Nephron (organoid): Measurements from ENCODE around the gene EIF4ENIF1.
A peak's percentile ranks its signal among the peaks of the same experiment; 100 is the strongest.
"Not testable (repeated sequence)": the region's sequence is repeated elsewhere in the genome, so short reads cannot be mapped to it uniquely, and the experiment has no call there.

Experiments used
- H3K27ac Mint-ChIP-seq, 3 experiments: 2 replicates each; pipeline ENCODE4 v1.8.0; 2020; ENCODE audit warnings: mixed read lengths in 3 of 3, mild to moderate bottlenecking in 2 of 3, moderate library complexity in 1 of 3
- H3K27me3 Mint-ChIP-seq: 2 replicates; pipeline ENCODE4 v1.8.0; 2021; ENCODE audit warnings: low read depth, mild to moderate bottlenecking, moderate library complexity, mixed read lengths
- H3K36me3 Mint-ChIP-seq: 2 replicates; pipeline ENCODE4 v1.8.0; 2020; ENCODE audit warnings: low read depth, mixed read lengths
- H3K4me1 Mint-ChIP-seq: 2 replicates; pipeline ENCODE4 v1.8.0; 2020; ENCODE audit warnings: mixed read lengths
- H3K4me3 Mint-ChIP-seq, 3 experiments: 2 replicates each; pipeline ENCODE4 v1.8.0; 2020; ENCODE audit warnings: mild to moderate bottlenecking in 3 of 3, mixed read lengths in 3 of 3, moderate library complexity in 2 of 3
- H3K9me3 Mint-ChIP-seq: 2 replicates; pipeline ENCODE4 v1.8.0; 2020; ENCODE audit warnings: mixed read lengths
- CTCF ChIP-seq, 3 experiments: fragments of 200-600 bp; sonication (generic); IDR thresholded peaks; one replicate each; pipeline ENCODE4 v1.5.0; 2021; ENCODE audit warnings: antibody characterized with exemption in 3 of 3; ENCODE audit not compliant: unreplicated experiment in 3 of 3

Gene EIF4ENIF1

GRCh38 chr22:31488988-31489617 is 539 bp downstream of the EIF4ENIF1 start:
- Mint-ChIP-seq H3K4me3 (peak overlapping the region; percentile 81 to 94 (median 91)), H3K27ac (peak overlapping the region; percentile 95 to 98 (median 97)), H3K27me3 (no peaks in the 10 kb centered on the region), H3K9me3 (no peaks in the 10 kb centered on the region), H3K36me3 (peaks cover 28% of the 10 kb centered on the region), H3K4me1 (peaks cover 23% of the 10 kb centered on the region)
- TF ChIP-seq CTCF (IDR thresholded peaks at IDR 0.05; ENCODE audit: unreplicated experiment in 3 of 3): no peak

- Mint-ChIP-seq H3K36me3 (peaks cover 35% of the 10 kb centered on the region), H3K4me3 (peak overlapping the region; percentile 81 to 94 (median 91)), H3K9me3 (no peaks in the 10 kb centered on the region), H3K4me1 (peaks cover 20% of the 10 kb centered on the region), H3K27me3 (no peaks in the 10 kb centered on the region), H3K27ac (peak overlapping the region; percentile 94 to 97 (median 95))
- TF ChIP-seq CTCF (IDR thresholded peaks at IDR 0.05; ENCODE audit: unreplicated experiment in 3 of 3): no peak
Measured at GRCh38 chr22:31488346-31488883, 1.2 kb downstream of the EIF4ENIF1 start.

GRCh38 chr22:31486951-31487350 is 2.7 kb downstream of the EIF4ENIF1 start:
- TF ChIP-seq CTCF (IDR thresholded peaks at IDR 0.05; ENCODE audit: unreplicated experiment in 3 of 3): no peak
- no peak overlapping the region for H3K27ac Mint-ChIP-seq
- H3K4me1 Mint-ChIP-seq: peaks cover 19% of the 10 kb centered on the region
- H3K36me3 Mint-ChIP-seq: peaks cover 48% of the 10 kb centered on the region
- H3K27me3 Mint-ChIP-seq: no peaks in the 10 kb centered on the region
- H3K4me3 Mint-ChIP-seq: peak overlapping the region; percentile 44 to 74 (median 51)
- no peaks in the 10 kb centered on the region for H3K9me3 Mint-ChIP-seq

GRCh38 chr22:31486369-31486768 is 3.3 kb downstream of the EIF4ENIF1 start:
- H3K27me3 Mint-ChIP-seq, H3K9me3 Mint-ChIP-seq, H3K27ac Mint-ChIP-seq: not testable (repeated sequence)
- peaks cover 54% of the 10 kb centered on the region for H3K36me3 Mint-ChIP-seq
- peaks cover 19% of the 10 kb centered on the region for H3K4me1 Mint-ChIP-seq
- peak overlapping the region in 1 of 3 experiments; percentile 74 for H3K4me3 Mint-ChIP-seq

- not testable (repeated sequence) for H3K27me3 Mint-ChIP-seq, H3K4me3 Mint-ChIP-seq, H3K9me3 Mint-ChIP-seq, H3K4me1 Mint-ChIP-seq, H3K27ac Mint-ChIP-seq
- H3K36me3 Mint-ChIP-seq: peaks cover 76% of the 10 kb centered on the region
Measured at GRCh38 chr22:31482470-31482869, 7.2 kb downstream of the EIF4ENIF1 start.

- Mint-ChIP-seq H3K9me3 (no peaks in the 10 kb centered on the region), H3K36me3 (peaks cover 76% of the 10 kb centered on the region), H3K4me1 (no peaks in the 10 kb centered on the region), H3K4me3 (no peak overlapping the region), H3K27me3 (no peaks in the 10 kb centered on the region), H3K27ac (no peak overlapping the region)
- TF ChIP-seq CTCF (IDR thresholded peaks at IDR 0.05; ENCODE audit: unreplicated experiment in 3 of 3): no peak
Measured at GRCh38 chr22:31481129-31481528, 8.5 kb downstream of the EIF4ENIF1 start.

- Mint-ChIP-seq H3K27ac (no peak overlapping the region), H3K4me1 (no peaks in the 10 kb centered on the region), H3K4me3 (no peak overlapping the region), H3K27me3 (no peaks in the 10 kb centered on the region), H3K9me3 (no peaks in the 10 kb centered on the region), H3K36me3 (peaks cover 60% of the 10 kb centered on the region)
- TF ChIP-seq CTCF (IDR thresholded peaks at IDR 0.05; ENCODE audit: unreplicated experiment in 3 of 3): no peak
Measured at GRCh38 chr22:31477329-31477728, 12.3 kb downstream of the EIF4ENIF1 start.
